ENCODE data around the gene STOX2.

The STOX2 gene

DNA sequence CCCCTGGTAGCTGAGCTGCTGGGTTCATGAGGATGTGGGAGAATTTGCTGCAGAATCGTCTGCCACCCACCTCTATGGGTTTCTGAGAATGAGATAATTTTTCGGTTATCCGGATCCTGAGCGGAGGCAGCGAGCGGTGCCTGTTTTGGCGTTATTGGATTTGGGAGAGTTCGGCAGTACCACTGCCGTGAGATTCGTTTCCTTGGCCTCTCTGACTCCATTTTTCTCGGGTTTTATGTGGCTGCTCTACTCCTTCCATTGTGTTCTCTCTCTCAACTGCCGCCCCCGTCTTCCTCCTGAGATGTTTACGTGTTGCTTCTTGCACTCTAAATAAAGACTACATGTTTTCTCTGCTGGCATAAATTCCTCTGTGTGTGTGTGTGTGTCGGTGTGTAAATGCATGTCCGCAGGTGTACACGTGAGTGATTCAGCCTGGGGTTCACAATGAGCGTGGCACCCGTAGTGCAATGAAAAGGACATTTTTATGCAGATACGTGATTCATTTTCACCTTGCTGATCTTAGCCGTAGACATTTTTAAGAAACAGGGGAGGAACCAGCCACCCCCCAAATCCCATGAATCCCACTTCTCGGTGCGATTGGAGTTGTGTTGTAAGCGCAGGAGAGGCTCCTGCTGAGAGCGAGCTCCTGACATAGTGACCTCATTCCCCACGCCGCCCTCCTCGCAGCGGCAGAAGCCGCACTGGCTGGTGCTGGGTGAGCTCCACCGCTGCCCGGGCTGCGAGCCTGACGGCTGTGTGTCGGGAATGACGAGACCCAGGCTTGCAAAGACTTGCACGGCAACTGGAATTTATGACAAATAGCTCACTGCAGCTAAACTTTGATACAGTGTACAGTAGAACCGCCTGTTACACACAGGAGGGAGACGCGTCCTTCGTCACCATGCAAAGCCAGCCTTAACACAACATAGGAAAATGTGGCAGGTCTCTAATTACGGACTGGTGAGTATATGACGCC, 82.2 kb downstream of the STOX2 start:
- Histone ChIP-seq H3K9me3 (no peaks in the 10 kb centered on the region), H3K4me1 (ENCODE audit: control insufficient read depth in 1 of 2, insufficient read depth in 1 of 2, low read depth in 1 of 2, low read length in 1 of 2) (peaks cover 24 to 25% of the 10 kb centered on the region in 2 experiments), H3K36me3 (no peaks in the 10 kb centered on the region), H3K4me3 (ENCODE audit: low read depth in 1 of 2, low read length in 1 of 2) (no peak overlapping the region), H3K27ac (no peak overlapping the region), H3K27me3 (no peaks in the 10 kb centered on the region)
- TF ChIP-seq, protein P1, sequence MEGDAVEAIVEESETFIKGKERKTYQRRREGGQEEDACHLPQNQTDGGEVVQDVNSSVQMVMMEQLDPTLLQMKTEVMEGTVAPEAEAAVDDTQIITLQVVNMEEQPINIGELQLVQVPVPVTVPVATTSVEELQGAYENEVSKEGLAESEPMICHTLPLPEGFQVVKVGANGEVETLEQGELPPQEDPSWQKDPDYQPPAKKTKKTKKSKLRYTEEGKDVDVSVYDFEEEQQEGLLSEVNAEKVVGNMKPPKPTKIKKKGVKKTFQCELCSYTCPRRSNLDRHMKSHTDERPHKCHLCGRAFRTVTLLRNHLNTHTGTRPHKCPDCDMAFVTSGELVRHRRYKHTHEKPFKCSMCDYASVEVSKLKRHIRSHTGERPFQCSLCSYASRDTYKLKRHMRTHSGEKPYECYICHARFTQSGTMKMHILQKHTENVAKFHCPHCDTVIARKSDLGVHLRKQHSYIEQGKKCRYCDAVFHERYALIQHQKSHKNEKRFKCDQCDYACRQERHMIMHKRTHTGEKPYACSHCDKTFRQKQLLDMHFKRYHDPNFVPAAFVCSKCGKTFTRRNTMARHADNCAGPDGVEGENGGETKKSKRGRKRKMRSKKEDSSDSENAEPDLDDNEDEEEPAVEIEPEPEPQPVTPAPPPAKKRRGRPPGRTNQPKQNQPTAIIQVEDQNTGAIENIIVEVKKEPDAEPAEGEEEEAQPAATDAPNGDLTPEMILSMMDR (IDR thresholded peaks at IDR 0.05), result no peak

DNA sequence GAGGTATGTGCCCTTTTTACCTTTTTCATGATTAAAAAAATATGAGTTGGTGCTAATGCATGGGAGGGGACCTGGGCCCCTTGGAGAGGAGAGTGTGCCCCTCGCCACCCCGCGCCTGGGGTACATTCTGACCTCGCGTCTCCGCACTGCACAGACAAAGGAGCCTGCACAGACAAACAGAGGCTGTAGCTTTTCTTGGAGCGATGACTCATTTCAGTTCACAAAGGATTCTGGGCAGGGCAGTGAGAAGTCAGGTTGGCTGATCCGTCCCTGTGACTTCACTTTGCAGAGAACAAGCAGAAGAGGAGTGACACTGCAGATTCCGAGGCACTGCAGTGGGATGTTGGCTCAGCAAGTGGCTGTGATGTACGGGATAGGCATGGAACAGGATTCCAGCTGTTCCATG, 82.9 kb downstream of the STOX2 start:
- Histone ChIP-seq H3K27me3 (no peaks in the 10 kb centered on the region), H3K4me3 (ENCODE audit: low read depth in 1 of 2, low read length in 1 of 2) (no peak overlapping the region), H3K27ac (no peak overlapping the region), H3K36me3 (no peaks in the 10 kb centered on the region), H3K4me1 (ENCODE audit: control insufficient read depth in 1 of 2, insufficient read depth in 1 of 2, low read depth in 1 of 2, low read length in 1 of 2) (peaks cover 22 to 25% of the 10 kb centered on the region in 2 experiments), H3K9me3 (no peaks in the 10 kb centered on the region)
- TF ChIP-seq, protein P1 (IDR thresholded peaks at IDR 0.05), result no peak

DNA sequence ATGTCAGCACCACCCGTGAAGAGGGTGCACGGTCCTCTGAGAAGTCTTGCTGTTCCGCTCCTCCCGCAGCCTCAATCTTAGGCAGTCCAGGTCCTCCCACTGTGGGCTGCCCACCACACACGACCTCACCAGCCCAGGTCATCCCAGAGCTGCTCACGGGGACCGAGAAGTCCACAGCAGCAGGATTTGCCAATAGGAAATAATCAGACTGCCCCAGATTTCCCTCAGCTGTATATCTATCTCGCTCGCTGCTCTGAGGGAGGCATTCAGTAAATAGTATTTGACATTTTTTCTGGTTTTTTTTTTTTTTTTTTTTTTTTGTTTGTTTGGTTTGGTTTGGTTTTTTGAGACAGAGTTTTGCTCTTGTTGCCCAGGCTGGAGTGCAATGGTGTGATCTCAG, 83.8 kb downstream of the STOX2 start:
- no peaks in the 10 kb centered on the region for H3K27me3 ChIP-seq
- H3K4me1 ChIP-seq (ENCODE audit: control insufficient read depth in 1 of 2, insufficient read depth in 1 of 2, low read depth in 1 of 2, low read length in 1 of 2), result peaks cover 20 to 25% of the 10 kb centered on the region in 2 experiments
- no peaks in the 10 kb centered on the region for H3K9me3 ChIP-seq
- peak overlapping the region in 1 of 2 experiments; percentile 17 for H3K4me3 ChIP-seq (ENCODE audit: low read depth in 1 of 2, low read length in 1 of 2)
- H3K27ac ChIP-seq, result no peak overlapping the region
- TF ChIP-seq, protein P1 (IDR thresholded peaks at IDR 0.05), result no peak
- H3K36me3 ChIP-seq, result no peaks in the 10 kb centered on the region

DNA sequence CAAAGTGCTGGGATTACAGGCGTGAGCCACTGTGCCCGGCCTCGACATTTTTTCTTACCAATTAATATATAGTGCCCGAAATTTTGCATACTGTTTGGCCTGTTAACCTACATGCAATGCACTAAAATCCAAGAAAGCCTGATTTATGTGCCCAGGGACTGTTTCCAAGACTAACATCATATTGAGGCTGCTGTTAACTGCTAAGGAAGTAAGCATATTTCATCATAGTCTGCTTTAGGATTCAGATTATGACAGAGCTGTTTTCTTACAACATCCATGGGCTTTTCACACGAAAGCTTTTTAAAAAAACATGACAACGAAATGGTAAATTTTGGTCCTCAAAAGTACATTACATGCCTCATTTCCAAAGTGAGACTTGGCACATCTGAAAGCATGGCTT, 84.4 kb downstream of the STOX2 start:
- H3K9me3 ChIP-seq, result no peaks in the 10 kb centered on the region
- peaks cover 20 to 25% of the 10 kb centered on the region in 2 experiments for H3K4me1 ChIP-seq (ENCODE audit: control insufficient read depth in 1 of 2, insufficient read depth in 1 of 2, low read depth in 1 of 2, low read length in 1 of 2)
- TF ChIP-seq, protein P1 (IDR thresholded peaks at IDR 0.05), result no peak
- H3K27me3 ChIP-seq, result no peaks in the 10 kb centered on the region
- H3K4me3 ChIP-seq (ENCODE audit: low read depth in 1 of 2, low read length in 1 of 2), result peak overlapping the region in 1 of 2 experiments; percentile 17
- H3K36me3 ChIP-seq, result no peaks in the 10 kb centered on the region
- peak overlapping the region; percentile 65 for H3K27ac ChIP-seq

DNA sequence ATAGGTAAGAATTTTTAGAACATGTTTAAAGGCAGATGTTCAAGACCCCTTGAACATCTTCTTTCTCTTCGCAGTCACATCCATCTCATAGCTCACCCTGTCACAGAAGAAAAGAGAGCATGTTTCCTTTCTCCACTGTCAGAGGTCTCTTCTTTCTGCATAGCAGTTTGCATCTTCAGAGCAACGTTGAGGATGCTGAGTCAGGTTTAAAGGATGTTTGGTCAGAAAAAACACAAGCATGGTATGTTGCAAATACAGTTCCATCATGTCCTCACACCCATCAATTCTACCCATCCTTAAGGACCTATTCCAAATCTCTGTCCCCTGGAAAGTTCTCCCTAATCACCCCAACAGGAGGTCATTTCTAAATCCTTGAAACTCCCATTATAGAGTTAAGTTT, 84.8 kb downstream of the STOX2 start:
- H3K27me3 ChIP-seq, result no peaks in the 10 kb centered on the region
- no peaks in the 10 kb centered on the region for H3K36me3 ChIP-seq
- TF ChIP-seq, protein P1 (IDR thresholded peaks at IDR 0.05), result no peak
- H3K4me1 ChIP-seq (ENCODE audit: control insufficient read depth in 1 of 2, insufficient read depth in 1 of 2, low read depth in 1 of 2, low read length in 1 of 2), result peaks cover 20 to 25% of the 10 kb centered on the region in 2 experiments
- peak overlapping the region in 1 of 2 experiments; percentile 17 for H3K4me3 ChIP-seq (ENCODE audit: low read depth in 1 of 2, low read length in 1 of 2)
- no peaks in the 10 kb centered on the region for H3K9me3 ChIP-seq
- H3K27ac ChIP-seq, result peak overlapping the region; percentile 65
